Measurements from ENCODE around the gene MUTYH. TPM values are rescaled to one million over a fixed set of nuclear protein-coding genes. Genes with fewer than 3 reads are reported as not detected.

MUTYH gene
- total RNA-seq, 1 experiment from 2014 or later, result 65.7 TPM

DNA sequence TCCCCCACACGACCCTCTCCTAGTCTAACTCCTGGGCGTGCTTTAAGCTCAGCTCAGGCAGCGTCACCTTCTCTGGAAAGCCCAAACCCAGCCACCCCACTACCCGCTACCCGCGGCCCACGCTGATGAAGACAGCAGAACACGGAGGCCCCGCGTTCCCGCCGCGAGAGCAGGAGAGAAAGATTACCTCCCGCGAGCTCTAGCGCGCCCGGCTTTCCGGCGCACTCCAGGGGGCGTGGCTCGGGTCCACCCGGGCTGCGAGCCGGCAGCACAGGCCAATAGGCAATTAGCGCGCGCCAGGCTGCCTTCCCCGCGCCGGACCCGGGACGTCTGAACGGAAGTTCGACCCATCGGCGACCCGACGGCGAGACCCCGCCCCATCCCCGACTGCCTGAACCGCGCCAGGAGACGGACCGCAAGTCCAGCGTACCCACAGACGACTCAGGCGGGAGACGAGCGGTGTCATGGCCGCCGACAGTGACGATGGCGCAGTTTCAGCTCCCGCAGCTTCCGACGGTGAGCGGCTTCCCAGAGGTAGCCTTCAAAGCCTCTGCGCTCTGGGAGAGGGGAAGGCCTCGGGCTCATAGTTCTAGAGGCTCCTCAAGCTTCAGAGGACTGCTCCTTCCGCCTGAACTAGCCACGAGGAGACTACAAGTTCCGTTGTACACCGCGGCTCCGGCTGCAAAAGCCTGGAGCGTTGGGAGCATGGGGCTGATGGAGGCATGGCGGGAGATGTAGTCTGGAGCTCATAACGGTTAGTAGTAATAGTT lies at the start of gene MUTYH, which contains the start of gene TOE1 (continued):
- peak; percentile 50; the same call in 1 of the 2 replicates for TF ChIP-seq USF2 (CRISPR knock-in tag; IDR thresholded peaks at IDR 0.05)
- no peak for TF ChIP-seq SMAD3 (CRISPR knock-in tag; IDR thresholded peaks at IDR 0.05; ENCODE audit: borderline replicate concordance)
- peak; percentile 43; the same call in 1 of the 2 replicates for TF ChIP-seq HMGXB4 (CRISPR knock-in tag; IDR thresholded peaks at IDR 0.05)
- peak; percentile 38; the same call in 1 of the 2 replicates for TF ChIP-seq CBFB (CRISPR knock-in tag; IDR thresholded peaks at IDR 0.05; ENCODE audit: low read depth)
- no peak for TF ChIP-seq ZNF425 (CRISPR knock-in tag; conservative IDR thresholded peaks at IDR 0.05)
- TF ChIP-seq, protein P1, sequence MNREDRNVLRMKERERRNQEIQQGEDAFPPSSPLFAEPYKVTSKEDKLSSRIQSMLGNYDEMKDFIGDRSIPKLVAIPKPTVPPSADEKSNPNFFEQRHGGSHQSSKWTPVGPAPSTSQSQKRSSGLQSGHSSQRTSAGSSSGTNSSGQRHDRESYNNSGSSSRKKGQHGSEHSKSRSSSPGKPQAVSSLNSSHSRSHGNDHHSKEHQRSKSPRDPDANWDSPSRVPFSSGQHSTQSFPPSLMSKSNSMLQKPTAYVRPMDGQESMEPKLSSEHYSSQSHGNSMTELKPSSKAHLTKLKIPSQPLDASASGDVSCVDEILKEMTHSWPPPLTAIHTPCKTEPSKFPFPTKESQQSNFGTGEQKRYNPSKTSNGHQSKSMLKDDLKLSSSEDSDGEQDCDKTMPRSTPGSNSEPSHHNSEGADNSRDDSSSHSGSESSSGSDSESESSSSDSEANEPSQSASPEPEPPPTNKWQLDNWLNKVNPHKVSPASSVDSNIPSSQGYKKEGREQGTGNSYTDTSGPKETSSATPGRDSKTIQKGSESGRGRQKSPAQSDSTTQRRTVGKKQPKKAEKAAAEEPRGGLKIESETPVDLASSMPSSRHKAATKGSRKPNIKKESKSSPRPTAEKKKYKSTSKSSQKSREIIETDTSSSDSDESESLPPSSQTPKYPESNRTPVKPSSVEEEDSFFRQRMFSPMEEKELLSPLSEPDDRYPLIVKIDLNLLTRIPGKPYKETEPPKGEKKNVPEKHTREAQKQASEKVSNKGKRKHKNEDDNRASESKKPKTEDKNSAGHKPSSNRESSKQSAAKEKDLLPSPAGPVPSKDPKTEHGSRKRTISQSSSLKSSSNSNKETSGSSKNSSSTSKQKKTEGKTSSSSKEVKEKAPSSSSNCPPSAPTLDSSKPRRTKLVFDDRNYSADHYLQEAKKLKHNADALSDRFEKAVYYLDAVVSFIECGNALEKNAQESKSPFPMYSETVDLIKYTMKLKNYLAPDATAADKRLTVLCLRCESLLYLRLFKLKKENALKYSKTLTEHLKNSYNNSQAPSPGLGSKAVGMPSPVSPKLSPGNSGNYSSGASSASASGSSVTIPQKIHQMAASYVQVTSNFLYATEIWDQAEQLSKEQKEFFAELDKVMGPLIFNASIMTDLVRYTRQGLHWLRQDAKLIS (CRISPR knock-in tag; IDR thresholded peaks at IDR 0.05; ENCODE audit: borderline replicate concordance), result no peak
- TF ChIP-seq ARID4B (CRISPR knock-in tag; IDR thresholded peaks at IDR 0.05; ENCODE audit: borderline replicate concordance), result peak; percentile 66; the same call in 1 of the 2 replicates
- TF ChIP-seq ZNF232 (CRISPR knock-in tag; IDR thresholded peaks at IDR 0.05), result 0 out of 2 replicates have a peak, but pooled peaks have one; percentile 64
- TF ChIP-seq ZNF423 (CRISPR knock-in tag; IDR thresholded peaks at IDR 0.05), result no peak
- no peak for TF ChIP-seq ELF4 (CRISPR knock-in tag; IDR thresholded peaks at IDR 0.05; ENCODE audit: low read depth)

DNA sequence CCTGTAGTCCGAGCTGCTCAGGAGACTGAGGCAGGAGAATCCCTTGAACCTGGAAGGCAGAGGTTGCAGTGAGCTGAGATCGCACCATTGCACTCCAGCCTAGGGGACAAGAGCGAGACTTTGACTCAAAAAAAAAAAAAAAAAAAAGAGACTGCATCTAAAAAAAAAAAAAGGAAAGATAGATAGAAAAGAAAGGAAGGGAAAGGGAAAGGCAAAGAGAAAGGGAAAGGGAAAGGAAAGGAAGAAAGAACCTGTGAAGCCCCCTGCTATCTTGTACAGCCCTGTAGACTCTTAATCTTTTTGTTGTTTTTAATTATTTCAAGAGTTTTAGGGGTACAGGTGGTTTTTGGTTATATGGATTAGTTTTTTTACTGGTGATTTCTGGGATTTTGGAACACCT lies 46.0 kb upstream of the MUTYH start:
- H3K9me3 Mint-ChIP-seq, result no peaks in the 10 kb centered on the region
- no peaks in the 10 kb centered on the region for H3K27me3 Mint-ChIP-seq (ENCODE audit: low read depth)
- no peaks in the 10 kb centered on the region for H3K36me3 Mint-ChIP-seq
- no peak overlapping the region for H3K4me3 Mint-ChIP-seq
- DNase-seq (ENCODE audit: low spot score) (no peak), ATAC-seq (no peak)
- ChIA-PET CTCF (no interaction called here), POLR2A (no interaction called here)
- no peak overlapping the region for H3K27ac Mint-ChIP-seq
- H3K4me1 Mint-ChIP-seq, result no peaks in the 10 kb centered on the region
- TF ChIP-seq ATF1 (CRISPR knock-in tag; IDR thresholded peaks at IDR 0.05) (no peak), MYBL2 (CRISPR knock-in tag; IDR thresholded peaks at IDR 0.05) (no peak), HMGXB4 (CRISPR knock-in tag; IDR thresholded peaks at IDR 0.05) (no peak), NFATC4 (CRISPR knock-in tag; IDR thresholded peaks at IDR 0.05) (no peak), ESRRA (CRISPR knock-in tag; IDR thresholded peaks at IDR 0.05; ENCODE audit: borderline replicate concordance) (no peak), NR1H2 (CRISPR knock-in tag; IDR thresholded peaks at IDR 0.05) (no peak)
- TF ChIP-seq, protein P2, sequence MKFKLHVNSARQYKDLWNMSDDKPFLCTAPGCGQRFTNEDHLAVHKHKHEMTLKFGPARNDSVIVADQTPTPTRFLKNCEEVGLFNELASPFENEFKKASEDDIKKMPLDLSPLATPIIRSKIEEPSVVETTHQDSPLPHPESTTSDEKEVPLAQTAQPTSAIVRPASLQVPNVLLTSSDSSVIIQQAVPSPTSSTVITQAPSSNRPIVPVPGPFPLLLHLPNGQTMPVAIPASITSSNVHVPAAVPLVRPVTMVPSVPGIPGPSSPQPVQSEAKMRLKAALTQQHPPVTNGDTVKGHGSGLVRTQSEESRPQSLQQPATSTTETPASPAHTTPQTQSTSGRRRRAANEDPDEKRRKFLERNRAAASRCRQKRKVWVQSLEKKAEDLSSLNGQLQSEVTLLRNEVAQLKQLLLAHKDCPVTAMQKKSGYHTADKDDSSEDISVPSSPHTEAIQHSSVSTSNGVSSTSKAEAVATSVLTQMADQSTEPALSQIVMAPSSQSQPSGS (CRISPR knock-in tag; IDR thresholded peaks at IDR 0.05; ENCODE audit: borderline replicate concordance, low read depth), result no peak

Data from WTC11 (cell line).